HepG2 (cell line): Measurements from ENCODE around the gene COL8A2. TPM values are rescaled to one million over a fixed set of nuclear protein-coding genes. Genes with fewer than 3 reads are reported as not detected.
A peak's percentile ranks its signal among the peaks of the same experiment; 100 is the strongest.

Source experiments
- ATAC-seq: fragments of 200-7000 bp; cut with Tn5 transposase; 3 replicates; pipeline ENCODE4 v1.9.1; 2020; ENCODE audit warnings: mild to moderate bottlenecking, moderate library complexity
- BruUV-seq: library from RNA; stranded (reverse); fragments of 400-500 nt; replicated peaks from 2 replicates; lab custom pipeline; 2021; lab: Mats Ljungman, UMichigan
- CTCF ChIA-PET: fragments of 300-600 bp; formaldehyde crosslinking; extraction: SDS; loops from one replicate; lab custom pipeline; 2021; ENCODE audit warnings: low total read pairs, inconsistent platforms, low intra/inter-chr PET ratio; lab: Yijun Ruan, JAX
- POLR2A ChIA-PET: fragments of 350-600 bp; sonication (Branson Sonifier 250); formaldehyde crosslinking; loops from one replicate; lab custom pipeline; 2020; ENCODE audit warnings: antibody characterized with exemption, inconsistent platforms; lab: Yijun Ruan, JAX
- DNase-seq: peaks from one replicate; pipeline ENCODE4 v3.0.0-alpha.2; 2015; ENCODE audit warnings: low spot score
- FAIRE-seq: peaks from 3 replicates; lab custom pipeline; 2011; peaks lifted over from hg19 to GRCh38; lab: Jason Lieb, UNC
- H2AFZ ChIP-seq: one replicate; pipeline ENCODE4 v1.6.1; 2011; ENCODE audit warnings: low read length, inconsistent platforms
- H3K27ac ChIP-seq: fragments of 300-600 bp; 3 replicates; pipeline ENCODE4 v1.8.0; 2011; ENCODE audit warnings: mixed run types, mild to moderate bottlenecking, mixed read lengths, low read length, inconsistent platforms; ENCODE audit not compliant: insufficient read depth; ENCODE audit errors: extremely low read length
- H3K27me3 ChIP-seq, 2 experiments: fragments of 200-600 bp in 1 of 2; 2 replicates in 1 of 2; 3 replicates in 1 of 2; pipeline versions ENCODE4 v1.6.0 to v1.8.0; 2011; ENCODE audit warnings: low read length in 2 of 2, mild to moderate bottlenecking in 2 of 2, moderate library complexity in 2 of 2, inconsistent platforms in 1 of 2; ENCODE audit not compliant: insufficient read depth in 2 of 2, control insufficient read depth in 1 of 2
- H3K36me3 ChIP-seq, 2 experiments: fragments of 200-600 bp in 1 of 2; replicated peaks in 1 of 2; 2 replicates in 1 of 2; 3 replicates in 1 of 2; pipeline versions ENCODE4 v1.5.1 to v1.8.0; 2011; ENCODE audit warnings: low read length in 2 of 2, inconsistent platforms in 1 of 2; ENCODE audit not compliant: insufficient read depth in 2 of 2, control insufficient read depth in 1 of 2
- H3K4me1 ChIP-seq: 2 replicates; pipeline ENCODE4 v1.5.1; 2012; ENCODE audit warnings: low read length, inconsistent platforms; ENCODE audit not compliant: insufficient read depth
- H3K4me2 ChIP-seq: 2 replicates; pipeline ENCODE4 v1.6.0; 2011; ENCODE audit warnings: low read depth, low read length, inconsistent platforms
- H3K4me3 ChIP-seq, 3 experiments: fragments of 200-600 bp in 1 of 3; sonication (generic), shearing (Covaris generic) in 1 of 3; replicated peaks in 1 of 3; 2 replicates each; pipeline ENCODE4 v1.5.1; 2011 to 2016; ENCODE audit warnings: low read length in 3 of 3, inconsistent platforms in 2 of 3, low read depth in 2 of 3, mild to moderate bottlenecking in 2 of 3, control low read depth in 1 of 3, mixed read lengths in 1 of 3; ENCODE audit not compliant: insufficient read depth in 1 of 3
- H3K79me2 ChIP-seq: one replicate; pipeline ENCODE4 v1.6.1; 2011; ENCODE audit warnings: low read length, inconsistent platforms; ENCODE audit not compliant: insufficient read depth
- H3K9ac ChIP-seq: 2 replicates; pipeline ENCODE4 v1.6.0; 2011; ENCODE audit warnings: mild to moderate bottlenecking, low read depth, low read length, inconsistent platforms; ENCODE audit not compliant: insufficient read depth
- H3K9me3 ChIP-seq: 2 replicates; pipeline ENCODE4 v1.5.1; 2012; ENCODE audit warnings: mild to moderate bottlenecking, low read length
- H4K20me1 ChIP-seq: 2 replicates; pipeline ENCODE4 v1.6.0; 2011; ENCODE audit warnings: inconsistent platforms, mild to moderate bottlenecking, low read length, moderate library complexity; ENCODE audit not compliant: insufficient read depth
- AKAP8 ChIP-seq: sonication (generic); formaldehyde crosslinking; IDR thresholded peaks from 2 replicates; pipeline ENCODE4 v1.5.1; 2020; ENCODE audit warnings: mild to moderate bottlenecking, missing genetic modification reagents
- CBX1 ChIP-seq: IDR thresholded peaks from one replicate; pipeline ENCODE4 v1.6.1; 2016; ENCODE audit warnings: antibody characterized with exemption, low read depth
- CBX5 ChIP-seq: sonication (generic); formaldehyde crosslinking; IDR thresholded peaks from 2 replicates; pipeline ENCODE4 v1.4.0; 2020; ENCODE audit warnings: missing genetic modification reagents, borderline replicate concordance
- CTCF ChIP-seq: sonication (generic); formaldehyde crosslinking; IDR thresholded peaks from 2 replicates; pipeline ENCODE4 v1.5.0; 2020; ENCODE audit warnings: mild to moderate bottlenecking, missing genetic modification reagents, moderate library complexity
- E2F1 ChIP-seq: sonication (generic); formaldehyde crosslinking; IDR thresholded peaks from 2 replicates; pipeline ENCODE4 v1.5.0; 2020; ENCODE audit warnings: missing genetic modification reagents
- EHMT2 ChIP-seq: fragments of 200-600 bp; sonication (generic); IDR thresholded peaks from 2 replicates; pipeline ENCODE4 v1.7.0; 2017; ENCODE audit warnings: antibody characterized with exemption, low read depth, low read length, borderline replicate concordance
- HDAC2 ChIP-seq: sonication (generic); formaldehyde crosslinking; IDR thresholded peaks from 2 replicates; pipeline ENCODE4 v1.4.0; 2020; ENCODE audit warnings: missing genetic modification reagents
- HNRNPL ChIP-seq: fragments of 200-400 bp; formaldehyde crosslinking; IDR thresholded peaks from 2 replicates; pipeline ENCODE4 v1.6.1; 2017; ENCODE audit warnings: mild to moderate bottlenecking, low read depth, low read length
- MTA3 ChIP-seq: sonication (generic); formaldehyde crosslinking; IDR thresholded peaks from 2 replicates; pipeline ENCODE4 v1.4.0; 2020; ENCODE audit warnings: missing genetic modification reagents
- NBN ChIP-seq: fragments of 450-650 bp; conservative IDR thresholded peaks from 2 replicates; pipeline ENCODE4 v1.6.1; 2017
- PAF1 ChIP-seq: IDR thresholded peaks from 2 replicates; pipeline ENCODE4 v1.6.1; 2016; ENCODE audit warnings: missing genetic modification reagents, missing compliant biosample characterization
- RFXANK ChIP-seq: IDR thresholded peaks from 2 replicates; pipeline ENCODE4 v1.6.1; 2016
- SOX6 ChIP-seq, 2 experiments: fragments of 450-650 bp in 1 of 2; sonication (generic) in 1 of 2; formaldehyde crosslinking in 1 of 2; IDR thresholded peaks; 2 replicates each; pipeline versions ENCODE4 v1.4.0 to v1.6.1; 2017 to 2020; ENCODE audit warnings: antibody characterized with exemption in 1 of 2, mild to moderate bottlenecking in 1 of 2, missing genetic modification reagents in 1 of 2
- SP5 ChIP-seq: IDR thresholded peaks from 2 replicates; pipeline ENCODE4 v1.6.1; 2016; ENCODE audit warnings: low read depth, borderline replicate concordance
- TFAP4 ChIP-seq: sonication (generic); IDR thresholded peaks from 2 replicates; pipeline ENCODE4 v1.6.1; 2016; ENCODE audit warnings: low read depth, borderline replicate concordance
- THYN1 ChIP-seq: sonication (generic); formaldehyde crosslinking; IDR thresholded peaks from 2 replicates; pipeline ENCODE4 v1.8.1; 2023; ENCODE audit warnings: low read depth, mild to moderate bottlenecking, moderate library complexity, missing genetic modification reagents, borderline replicate concordance
- ZNF468 ChIP-seq: sonication (generic); formaldehyde crosslinking; IDR thresholded peaks from 2 replicates; pipeline ENCODE4 v1.8.0; 2022; ENCODE audit warnings: mild to moderate bottlenecking, moderate library complexity, missing genetic modification reagents
- ZNF746 ChIP-seq: sonication (generic); formaldehyde crosslinking; IDR thresholded peaks from 2 replicates; pipeline ENCODE4 v1.8.0; 2022; ENCODE audit warnings: mild to moderate bottlenecking, missing genetic modification reagents
- ZNF784 ChIP-seq: sonication (generic); formaldehyde crosslinking; IDR thresholded peaks from 2 replicates; pipeline ENCODE4 v1.5.1; 2020; ENCODE audit warnings: missing genetic modification reagents, mild to moderate bottlenecking, borderline replicate concordance
- WGBS: methylation state at CpG from one replicate; pipeline ENCODE4 v1.1.6; 2017; ENCODE audit warnings: low lambda C conversion rate; 5-methylcytosine and 5-hydroxymethylcytosine counted together
- in situ Hi-C: cut with HindIII; loops from 2 replicates; pipeline ENCODE4 v1.10.0; 2017; ENCODE audit warnings: low pct_unique_long_range_greater_than_20kb; ENCODE audit not compliant: extremely low pct_ligation_motif_present
- intact Hi-C: fragments of 100-400 bp; cut with micrococcal nuclease; formaldehyde crosslinking; loops from one replicate; pipeline ENCODE4 v1.10.0; 2022; ENCODE audit not compliant: unreplicated experiment
- polyA plus RNA-seq, 8 experiments: library from polyadenylated mRNA; depleted of rRNA in 3 of 8; stranded (reverse) in 7 of 8; unstranded in 1 of 8; fragments of >200 nt; fragmentation: Illumina TruSeq in 4 of 8; extraction: Trizol in 4 of 8; gene quantifications; 2 replicates each; pipeline versions ENCODE4 v1.2.1 to v1.2.3, GENCODE V29; 2011 to 2016; ENCODE audit warnings: low read depth in 4 of 8, missing spikeins in 1 of 8, mixed read lengths in 1 of 8; ENCODE audit not compliant: insufficient read depth in 1 of 8
- total RNA-seq, 5 experiments: library from RNA; depleted of rRNA; stranded (reverse); fragments of >200 nt; fragmentation: Illumina TruSeq; extraction: Trizol; gene quantifications; 2 replicates each; pipeline ENCODE4 v1.2.3, GENCODE V29; 2016; ENCODE audit warnings: low read depth in 1 of 5

Gene COL8A2
- total and polyA plus RNA-seq, 2 of the 13 experiments (the other 11 are each of a cell fraction or from before 2014, with no cell fraction given) = 0.13 to 0.24 TPM

- H3K36me3 ChIP-seq = no peaks in the 10 kb centered on the region
- DNase-seq (peak; percentile 86), FAIRE-seq (peak; percentile 71), ATAC-seq (peak; percentile 87)
- H3K27me3 ChIP-seq = no peaks in the 10 kb centered on the region
- CTCF ChIA-PET = interaction anchor here (0.8 to 2.6 kb wide), 4 partner anchors 37 to 192 kb away, joined by 3 to 43 read pairs (median 10); no protein-coding TSS in a partner anchor
- peak overlapping the region; percentile 35 to 74 (median 43) for H3K4me3 ChIP-seq
- no peak overlapping the region for H2AFZ ChIP-seq
- peaks cover 67% of the 10 kb centered on the region for H3K4me1 ChIP-seq
- H4K20me1 ChIP-seq = no peaks in the 10 kb centered on the region
- in situ Hi-C loops (loop anchor here (5.0 kb wide), 2 partner anchors 37 to 137 kb away; no protein-coding TSS in a partner anchor), intact Hi-C loops (loop anchor here (10.0 kb wide), 1 partner anchor 74 kb away; the partner anchor contains the start of gene THRAP3)
- no peaks in the 10 kb centered on the region for H3K9me3 ChIP-seq
- 3% methylated on average over 5 of the region's 12 CpGs for WGBS
- peak overlapping the region; percentile 31 for H3K27ac ChIP-seq
- H3K79me2 ChIP-seq = peaks cover 8% of the 10 kb centered on the region
- H3K9ac ChIP-seq = peak overlapping the region; percentile 44
- POLR2A ChIA-PET = interaction anchor here (0.5 to 3.5 kb wide), 20 partner anchors 10 to 250 kb away, joined by 3 to 34 read pairs (median 4); partner anchors contain the start of gene THRAP3
- BruUV-seq = no TSS peak
- peak overlapping the region; percentile 94 for H3K4me2 ChIP-seq
- TF ChIP-seq EHMT2 = no peak
- peak; percentile 61; the same call in 1 of the 2 replicates for TF ChIP-seq TFAP4
- no peak for TF ChIP-seq CBX1
- TF ChIP-seq MTA3 (CRISPR knock-in tag) = no peak
- no peak for TF ChIP-seq ZNF784
- TF ChIP-seq ZNF468 (CRISPR knock-in tag) = no peak
- TF ChIP-seq HDAC2 (CRISPR knock-in tag) = no peak
- TF ChIP-seq PAF1 = no peak
- TF ChIP-seq THYN1 (CRISPR knock-in tag) = no peak
- no peak for TF ChIP-seq SP5
- no peak for TF ChIP-seq SOX6 (IDR thresholded peaks at IDR 0.05)
- peak; percentile 20; the same call in 1 of the 2 replicates for TF ChIP-seq SOX6 (CRISPR knock-in tag; IDR thresholded peaks at IDR 0.05)
- TF ChIP-seq ZNF746 (CRISPR knock-in tag) = no peak
- no peak for TF ChIP-seq CTCF (CRISPR knock-in tag)
- no peak for TF ChIP-seq NBN
- TF ChIP-seq RFXANK = no peak
- no peak for TF ChIP-seq E2F1 (CRISPR knock-in tag)
- TF ChIP-seq AKAP8 = no peak
- TF ChIP-seq HNRNPL = 0 out of 2 replicates have a peak, but pooled peaks have one; percentile 42
- TF ChIP-seq CBX5 (CRISPR knock-in tag) = 0 out of 2 replicates have a peak, but pooled peaks have one; percentile 33
These were observed 25.5 kb upstream of the COL8A2 start for GRCh38 chr1:36150296-36151133.
